ENCODE measurements around the gene ZCCHC3.

GRCh38 chr20:301886-302848 lies 4.8 kb downstream of the ZCCHC3 start:
- TF ChIP-seq POLR2A (IDR thresholded peaks at IDR 0.05) (no peak), CTCF (IDR thresholded peaks at IDR 0.05) (no peak), EP300 (IDR thresholded peaks at IDR 0.05) (no peak), POLR2AphosphoS5 (IDR thresholded peaks at IDR 0.05) (no peak)
